PC-9 (cell line): Measurements from ENCODE around the gene SND1. TPM values are rescaled to one million over a fixed set of nuclear protein-coding genes. Genes with fewer than 3 reads are reported as not detected.

ENCODE experiments used
- BruUV-seq: library from RNA; stranded (reverse); fragments of 400-500 nt; replicated peaks from 2 replicates; lab custom pipeline; 2021; lab: Mats Ljungman, UMichigan
- CTCF ChIA-PET: fragments of 300-600 bp; sonication (Branson Sonifier 250); formaldehyde crosslinking; loops from one replicate; lab custom pipeline; 2022; ENCODE audit warnings: antibody characterized with exemption; lab: Charles Lee
- POLR2A ChIA-PET: fragments of 300-600 bp; sonication (Branson Sonifier 250); formaldehyde crosslinking; loops from one replicate; lab custom pipeline; 2022; ENCODE audit warnings: antibody characterized with exemption; ENCODE audit not compliant: unreplicated experiment; lab: Charles Lee
- DNase-seq, 2 experiments: peaks; one replicate each; pipeline versions ENCODE4 v3.0.0 to v3.0.0-alpha.2; 2015 to 2022; ENCODE audit warnings: mixed read lengths in 1 of 2
- H2AFZ ChIP-seq: fragments of 200-600 bp; sonication (generic); 2 replicates; pipeline ENCODE4 v1.8.1; 2017; ENCODE audit warnings: antibody characterized with exemption
- H3F3A ChIP-seq: fragments of 200-600 bp; sonication (generic); 2 replicates; pipeline ENCODE4 v1.8.1; 2017; ENCODE audit warnings: antibody characterized with exemption, mild to moderate bottlenecking, low read depth; ENCODE audit not compliant: insufficient read depth
- H3K27ac ChIP-seq: fragments of 200-600 bp; sonication (generic); 2 replicates; pipeline ENCODE4 v1.6.1; 2016; ENCODE audit warnings: mixed run types
- H3K27me3 ChIP-seq: fragments of 200-600 bp; sonication (generic); 2 replicates; pipeline ENCODE4 v1.6.1; 2016; ENCODE audit warnings: low read depth, mixed run types; ENCODE audit not compliant: insufficient read depth
- H3K36me3 ChIP-seq: fragments of 200-600 bp; sonication (generic); 2 replicates; pipeline ENCODE4 v1.6.1; 2016; ENCODE audit warnings: low read depth, mixed run types
- H3K4me1 ChIP-seq: fragments of 200-600 bp; sonication (generic); replicated peaks from 2 replicates; pipeline ENCODE4 v1.6.1; 2016; ENCODE audit warnings: mixed run types; ENCODE audit not compliant: insufficient read depth
- H3K4me2 ChIP-seq: fragments of 200-600 bp; sonication (generic); 2 replicates; pipeline ENCODE4 v1.6.1; 2017; ENCODE audit warnings: mixed run types
- H3K4me3 ChIP-seq: fragments of 200-600 bp; sonication (generic); 2 replicates; pipeline ENCODE4 v1.6.1; 2016; ENCODE audit warnings: mixed run types
- H3K79me2 ChIP-seq: fragments of 200-600 bp; sonication (generic); 2 replicates; pipeline ENCODE4 v1.6.1; 2017; ENCODE audit warnings: low read depth, mixed run types
- H3K9me2 ChIP-seq: fragments of 200-600 bp; sonication (generic); 2 replicates; pipeline ENCODE4 v1.8.1; 2017; ENCODE audit warnings: mild to moderate bottlenecking; ENCODE audit not compliant: insufficient read depth
- H3K9me3 ChIP-seq: fragments of 200-600 bp; sonication (generic); 2 replicates; pipeline ENCODE4 v1.8.1; 2016; ENCODE audit warnings: low read depth; ENCODE audit not compliant: insufficient read depth
- H4K20me1 ChIP-seq: fragments of 200-600 bp; sonication (generic); 2 replicates; pipeline ENCODE4 v1.8.1; 2017; ENCODE audit not compliant: insufficient read depth
- EZH2 ChIP-seq: fragments of 200-600 bp; sonication (generic); IDR thresholded peaks from 2 replicates; pipeline ENCODE4 v1.8.0; 2017; ENCODE audit warnings: antibody characterized with exemption, low read depth
- intact Hi-C: fragments of 100-400 bp; cut with micrococcal nuclease; formaldehyde crosslinking; loops from one replicate; pipeline ENCODE4 v1.10.0; 2022; ENCODE audit not compliant: unreplicated experiment
- total RNA-seq: library from RNA; stranded (reverse); gene quantifications from 2 replicates; pipeline ENCODE4 v1.2.3, GENCODE V29; 2021
- TF ChIP-seq, protein P1 (sequence below): fragments of 200-600 bp; sonication (generic); conservative IDR thresholded peaks from 2 replicates; pipeline ENCODE4 v1.6.1; 2017; ENCODE audit warnings: mixed run types, antibody characterized with exemption, mild to moderate bottlenecking, moderate library complexity

SND1 gene
- total RNA-seq, 1 experiment from 2014 or later: 273 TPM

- no TSS peak for BruUV-seq
- Histone ChIP-seq H3K4me3 (no peak overlapping the region), H3K27ac (no peak overlapping the region), H3K27me3 (no peaks in the 10 kb centered on the region), H3K4me1 (no peaks in the 10 kb centered on the region), H3K79me2 (peaks cover 11% of the 10 kb centered on the region; the same call in 1 of the 2 replicates), H3K36me3 (peaks cover 17% of the 10 kb centered on the region; the same call in 1 of the 2 replicates), H3F3A (no peaks in the 10 kb centered on the region), H2AFZ (no peak overlapping the region), H3K9me2 (no peaks in the 10 kb centered on the region), H4K20me1 (peaks cover 32% of the 10 kb centered on the region), H3K9me3 (no peaks in the 10 kb centered on the region), H3K4me2 (no peak overlapping the region)
- TF ChIP-seq, protein P1, sequence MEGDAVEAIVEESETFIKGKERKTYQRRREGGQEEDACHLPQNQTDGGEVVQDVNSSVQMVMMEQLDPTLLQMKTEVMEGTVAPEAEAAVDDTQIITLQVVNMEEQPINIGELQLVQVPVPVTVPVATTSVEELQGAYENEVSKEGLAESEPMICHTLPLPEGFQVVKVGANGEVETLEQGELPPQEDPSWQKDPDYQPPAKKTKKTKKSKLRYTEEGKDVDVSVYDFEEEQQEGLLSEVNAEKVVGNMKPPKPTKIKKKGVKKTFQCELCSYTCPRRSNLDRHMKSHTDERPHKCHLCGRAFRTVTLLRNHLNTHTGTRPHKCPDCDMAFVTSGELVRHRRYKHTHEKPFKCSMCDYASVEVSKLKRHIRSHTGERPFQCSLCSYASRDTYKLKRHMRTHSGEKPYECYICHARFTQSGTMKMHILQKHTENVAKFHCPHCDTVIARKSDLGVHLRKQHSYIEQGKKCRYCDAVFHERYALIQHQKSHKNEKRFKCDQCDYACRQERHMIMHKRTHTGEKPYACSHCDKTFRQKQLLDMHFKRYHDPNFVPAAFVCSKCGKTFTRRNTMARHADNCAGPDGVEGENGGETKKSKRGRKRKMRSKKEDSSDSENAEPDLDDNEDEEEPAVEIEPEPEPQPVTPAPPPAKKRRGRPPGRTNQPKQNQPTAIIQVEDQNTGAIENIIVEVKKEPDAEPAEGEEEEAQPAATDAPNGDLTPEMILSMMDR: no peak
- no peak for TF ChIP-seq EZH2
- POLR2A ChIA-PET: no interaction called here
- CTCF ChIA-PET: no interaction called here
- no peak for DNase-seq
- intact Hi-C loops: no loop called here
These were observed 82.0 kb downstream of the SND1 start for GRCh38 chr7:127733986-127734385.

DNA sequence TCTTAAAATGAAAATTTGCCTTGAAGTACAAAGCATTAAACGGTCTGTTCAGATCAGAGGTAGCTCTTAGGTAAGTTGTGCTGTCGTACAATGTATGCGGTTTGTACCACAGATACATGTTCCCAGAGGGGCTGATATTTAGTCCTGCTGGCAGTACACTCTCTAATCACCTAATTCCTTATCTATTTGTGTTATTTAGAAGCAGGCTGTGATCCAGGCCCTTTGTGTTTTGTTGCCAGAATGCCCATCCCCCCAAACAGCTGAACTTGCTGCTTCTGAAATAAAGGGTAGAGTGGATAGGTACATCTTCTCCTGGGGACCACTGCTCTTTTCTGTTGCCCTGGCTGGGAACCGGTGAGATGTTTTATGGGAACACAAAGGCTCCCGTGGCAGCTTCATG is 84.5 kb downstream of the SND1 start:
- H3K4me3 ChIP-seq: no peak overlapping the region
- no peak overlapping the region for H3K27ac ChIP-seq
- no peaks in the 10 kb centered on the region for H3K27me3 ChIP-seq
- H3K9me3 ChIP-seq: no peaks in the 10 kb centered on the region
- ChIA-PET POLR2A (no interaction called here), CTCF (no interaction called here)
- H3K4me2 ChIP-seq: no peak overlapping the region
- H3K36me3 ChIP-seq: peaks cover 17% of the 10 kb centered on the region; the same call in 1 of the 2 replicates
- no peaks in the 10 kb centered on the region for H3K4me1 ChIP-seq
- no TSS peak for BruUV-seq
- no peak for DNase-seq
- TF ChIP-seq, protein P1: no peak
- TF ChIP-seq EZH2: no peak
- H3F3A ChIP-seq: peaks cover 5% of the 10 kb centered on the region; the same call in 1 of the 2 replicates
- H4K20me1 ChIP-seq: peaks cover 31% of the 10 kb centered on the region
- no peak overlapping the region for H2AFZ ChIP-seq
- intact Hi-C loops: no loop called here
- peaks cover 16% of the 10 kb centered on the region; the same call in 1 of the 2 replicates for H3K79me2 ChIP-seq
- H3K9me2 ChIP-seq: no peaks in the 10 kb centered on the region

DNA sequence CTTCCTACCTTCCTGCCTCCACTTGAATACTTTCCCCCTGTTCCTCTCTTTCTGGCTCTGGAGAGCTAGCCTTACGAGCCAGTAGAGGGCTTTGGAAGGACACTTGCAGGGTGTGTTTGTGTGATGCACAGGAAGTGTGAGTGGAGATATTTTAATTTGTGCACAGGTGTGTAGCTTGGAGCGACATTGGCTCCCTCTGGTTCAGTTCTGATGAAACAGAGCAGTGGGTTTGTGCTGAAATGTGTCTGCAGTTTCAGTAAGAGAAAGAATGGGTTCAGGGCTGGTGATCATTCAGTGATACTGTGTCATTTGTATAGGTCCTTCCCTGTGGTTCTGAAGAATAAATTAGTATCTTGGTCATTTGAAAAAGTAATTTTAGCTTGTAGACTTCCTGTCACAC is 86.9 kb downstream of the SND1 start:
- no peaks in the 10 kb centered on the region for H3K4me1 ChIP-seq
- no peak for DNase-seq
- peaks cover 28% of the 10 kb centered on the region for H3K79me2 ChIP-seq
- no peak overlapping the region for H3K4me3 ChIP-seq
- POLR2A ChIA-PET: no interaction called here
- BruUV-seq: no TSS peak
- H2AFZ ChIP-seq: no peak overlapping the region
- TF ChIP-seq EZH2: no peak
- TF ChIP-seq, protein P1: no peak
- H4K20me1 ChIP-seq: peaks cover 41% of the 10 kb centered on the region
- H3K27ac ChIP-seq: no peak overlapping the region
- no peaks in the 10 kb centered on the region for H3K9me2 ChIP-seq
- H3K9me3 ChIP-seq: no peaks in the 10 kb centered on the region
- CTCF ChIA-PET: interaction anchor here (0.7 kb wide), 1 partner anchor 427 kb away, joined by 3 read pairs; no protein-coding TSS in a partner anchor
- intact Hi-C loops: no loop called here
- H3K27me3 ChIP-seq: no peaks in the 10 kb centered on the region
- H3K36me3 ChIP-seq: peaks cover 21% of the 10 kb centered on the region; the same call in 1 of the 2 replicates
- H3K4me2 ChIP-seq: no peak overlapping the region
- peaks cover 5% of the 10 kb centered on the region; the same call in 1 of the 2 replicates for H3F3A ChIP-seq
